Renal cortical epithelial cell (primary cell): ENCODE data around the gene GFER. TPM values are rescaled to one million over a fixed set of nuclear protein-coding genes. Genes with fewer than 3 reads are reported as not detected.
A peak's percentile ranks its signal among the peaks of the same experiment; 100 is the strongest.
"Not testable (repeated sequence)": the region's sequence is repeated elsewhere in the genome, so short reads cannot be mapped to it uniquely, and the experiment has no call there.

Experiments used
- DNase-seq: peaks from one replicate; pipeline ENCODE4 v3.0.0-alpha.2; 2011; ENCODE audit warnings: low read depth
- total RNA-seq: library from RNA; depleted of rRNA; stranded (reverse); fragments of >200 nt; gene quantifications from 2 replicates; pipeline ENCODE4 v1.2.3, GENCODE V29; 2014

Gene GFER
- total RNA-seq, 1 donor from 2014 or later: 8.7 TPM

GRCh38 chr16:1957434-1958142, 26.4 kb upstream of the GFER start:
- DNase-seq: not testable (repeated sequence)

GRCh38 chr16:1958143-1958491, 25.9 kb upstream of the GFER start:
- DNase-seq: not testable (repeated sequence)

GRCh38 chr16:1958715-1959268, 25.2 kb upstream of the GFER start:
- no peak for DNase-seq

- DNase-seq: peak; percentile 66
These were observed 24.5 kb upstream of the GFER start, which contains the start of gene NDUFB10 for GRCh38 chr16:1959269-1960039. Gene NDUFB10, plus strand, starts transcription at chr16:1959538. Its CDS starts 87 bp downstream, at chr16:1959625.

GRCh38 chr16:1960665-1961630, 23.0 kb upstream of the GFER start:
- DNase-seq: no peak

GRCh38 chr16:1961651-1962067, 22.3 kb upstream of the GFER start:
- no peak for DNase-seq

GRCh38 chr16:1962161-1963153, 21.5 kb upstream of the GFER start:
- not testable (repeated sequence) for DNase-seq

- no peak for DNase-seq
These were observed 20.0 kb upstream of the GFER start for GRCh38 chr16:1963806-1964505.

- DNase-seq: peak; percentile 93
These were observed 19.2 kb upstream of the GFER start, which contains the start of gene RPS2 for GRCh38 chr16:1964506-1965395. Gene RPS2, minus strand, starts transcription at chr16:1964826. Its CDS starts 201 bp downstream, at chr16:1964625.

- no peak for DNase-seq
These were observed 18.5 kb upstream of the GFER start for GRCh38 chr16:1965396-1966001.

- no peak for DNase-seq
These were observed 17.5 kb upstream of the GFER start, which contains the start of gene RNF151 for GRCh38 chr16:1966460-1966859. Gene RNF151, plus strand, starts transcription at chr16:1966856. Its CDS starts 26 bp downstream, at chr16:1966882.

- DNase-seq: no peak
These were observed 15.6 kb upstream of the GFER start for GRCh38 chr16:1968146-1968953.

GRCh38 chr16:1971796-1972489, 12.1 kb upstream of the GFER start, which contains the start of gene TBL3:
Gene TBL3, plus strand, starts transcription at chr16:1972053. Its CDS starts 112 bp downstream, at chr16:1972165.
- DNase-seq: peak; percentile 77

GRCh38 chr16:1972490-1972877, 11.5 kb upstream of the GFER start:
- no peak for DNase-seq

- no peak for DNase-seq
These were observed 10.4 kb upstream of the GFER start for GRCh38 chr16:1973461-1974156.
